ENCODE results near the gene PABPN1.

DNA sequence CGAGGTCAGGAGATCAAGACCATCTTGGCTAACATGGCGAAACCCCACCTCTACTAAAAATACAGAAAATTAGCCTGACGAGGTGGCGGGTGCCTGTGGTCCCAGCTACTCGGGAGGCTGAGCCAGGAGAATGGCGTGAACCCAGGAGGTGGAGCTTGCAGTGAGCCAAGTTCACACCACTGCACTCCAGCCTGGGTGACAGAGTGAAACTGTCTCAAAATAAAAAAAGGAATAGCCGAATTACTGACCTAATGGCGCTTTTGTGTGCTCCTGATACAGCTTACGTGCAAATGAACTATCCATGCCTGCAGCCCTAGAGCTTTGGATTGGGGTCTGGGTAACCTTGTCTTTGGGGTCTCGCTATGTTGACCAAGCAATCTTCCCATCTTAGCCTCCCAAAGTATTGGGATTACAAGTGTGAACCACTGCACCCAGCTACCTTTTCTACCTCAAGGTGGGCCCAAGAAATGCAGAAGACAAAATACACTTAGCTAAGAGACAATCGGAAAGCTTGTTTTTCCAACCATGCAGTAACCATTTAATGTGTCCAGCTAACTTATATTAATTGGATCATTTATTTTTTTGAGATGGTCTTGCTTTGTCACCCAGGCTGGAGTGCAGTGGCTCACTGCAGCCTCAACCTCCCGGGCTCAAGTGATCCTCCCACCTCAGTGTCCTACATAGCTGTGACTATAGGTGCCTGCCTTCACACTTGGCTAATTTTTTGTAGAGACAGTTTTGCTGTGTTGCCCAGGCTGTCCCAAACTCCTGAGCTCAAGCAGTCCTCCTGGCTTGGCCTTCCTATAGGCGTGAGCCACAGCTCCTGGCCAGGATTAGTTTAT lies 5.5 kb downstream of the PABPN1 start:
- TF ChIP-seq, protein P1, sequence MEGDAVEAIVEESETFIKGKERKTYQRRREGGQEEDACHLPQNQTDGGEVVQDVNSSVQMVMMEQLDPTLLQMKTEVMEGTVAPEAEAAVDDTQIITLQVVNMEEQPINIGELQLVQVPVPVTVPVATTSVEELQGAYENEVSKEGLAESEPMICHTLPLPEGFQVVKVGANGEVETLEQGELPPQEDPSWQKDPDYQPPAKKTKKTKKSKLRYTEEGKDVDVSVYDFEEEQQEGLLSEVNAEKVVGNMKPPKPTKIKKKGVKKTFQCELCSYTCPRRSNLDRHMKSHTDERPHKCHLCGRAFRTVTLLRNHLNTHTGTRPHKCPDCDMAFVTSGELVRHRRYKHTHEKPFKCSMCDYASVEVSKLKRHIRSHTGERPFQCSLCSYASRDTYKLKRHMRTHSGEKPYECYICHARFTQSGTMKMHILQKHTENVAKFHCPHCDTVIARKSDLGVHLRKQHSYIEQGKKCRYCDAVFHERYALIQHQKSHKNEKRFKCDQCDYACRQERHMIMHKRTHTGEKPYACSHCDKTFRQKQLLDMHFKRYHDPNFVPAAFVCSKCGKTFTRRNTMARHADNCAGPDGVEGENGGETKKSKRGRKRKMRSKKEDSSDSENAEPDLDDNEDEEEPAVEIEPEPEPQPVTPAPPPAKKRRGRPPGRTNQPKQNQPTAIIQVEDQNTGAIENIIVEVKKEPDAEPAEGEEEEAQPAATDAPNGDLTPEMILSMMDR (conservative IDR thresholded peaks at IDR 0.05; ENCODE audit: low read length), result no peak
- no peak for TF ChIP-seq EZH2phosphoT487 (IDR thresholded peaks at IDR 0.05; ENCODE audit: borderline replicate concordance, low read depth, low read length)
